T-helper 2 cell (primary cell): ENCODE results near the gene ARSB.
"Not testable (repeated sequence)": the region's sequence is repeated elsewhere in the genome, so short reads cannot be mapped to it uniquely, and the experiment has no call there.

ENCODE experiments used
- DNase-seq, 5 experiments: peaks; one replicate each; pipeline versions ENCODE4 v3.0.0 to v3.0.0-alpha.2; 2012 to 2022

The ARSB gene

DNA sequence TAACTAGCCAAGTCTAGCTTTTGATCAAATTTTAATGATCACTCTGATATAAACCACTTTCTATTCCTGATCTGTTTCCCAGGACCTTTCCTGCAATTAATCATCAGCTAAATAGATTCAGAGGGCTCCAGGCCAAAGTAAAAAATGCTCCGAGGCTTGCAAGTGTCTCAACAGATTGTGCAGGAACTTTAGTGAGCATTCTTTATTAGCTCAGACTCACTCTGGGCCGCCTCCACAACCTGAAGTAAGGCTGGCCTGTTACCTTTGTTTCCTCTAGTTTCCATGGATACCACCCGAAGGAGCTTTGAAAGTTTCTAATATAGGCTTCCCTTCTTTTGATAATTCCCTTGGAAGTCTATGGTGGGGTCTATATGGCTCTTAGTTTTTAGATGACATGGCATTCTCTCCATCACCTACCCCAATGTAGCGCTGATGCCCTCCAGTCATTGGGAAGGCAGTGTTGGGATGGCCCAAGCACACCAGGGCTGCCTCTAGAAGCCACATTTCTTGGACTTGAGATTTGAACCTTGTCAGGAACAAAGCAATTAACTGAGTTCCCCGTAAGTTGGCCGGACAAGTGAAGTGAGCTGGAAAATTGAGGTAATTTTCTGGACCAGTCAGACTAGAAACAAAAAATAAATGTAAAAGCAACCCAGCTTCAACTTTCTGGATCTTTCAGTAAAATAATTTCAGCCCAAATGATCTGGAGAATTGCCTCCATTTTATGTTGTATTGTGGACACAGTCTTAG is 238.9 kb downstream of the ARSB start:
- no peak for DNase-seq

GRCh38 chr5:78744951-78745534 is 240.1 kb downstream of the ARSB start:
- no peak for DNase-seq

- no peak for DNase-seq
Measured at GRCh38 chr5:78741019-78741418, 244.1 kb downstream of the ARSB start.

GRCh38 chr5:78738693-78739300 is 246.3 kb downstream of the ARSB start:
- no peak for DNase-seq

GRCh38 chr5:78738104-78738503 is 247.0 kb downstream of the ARSB start:
- DNase-seq: no peak

DNA sequence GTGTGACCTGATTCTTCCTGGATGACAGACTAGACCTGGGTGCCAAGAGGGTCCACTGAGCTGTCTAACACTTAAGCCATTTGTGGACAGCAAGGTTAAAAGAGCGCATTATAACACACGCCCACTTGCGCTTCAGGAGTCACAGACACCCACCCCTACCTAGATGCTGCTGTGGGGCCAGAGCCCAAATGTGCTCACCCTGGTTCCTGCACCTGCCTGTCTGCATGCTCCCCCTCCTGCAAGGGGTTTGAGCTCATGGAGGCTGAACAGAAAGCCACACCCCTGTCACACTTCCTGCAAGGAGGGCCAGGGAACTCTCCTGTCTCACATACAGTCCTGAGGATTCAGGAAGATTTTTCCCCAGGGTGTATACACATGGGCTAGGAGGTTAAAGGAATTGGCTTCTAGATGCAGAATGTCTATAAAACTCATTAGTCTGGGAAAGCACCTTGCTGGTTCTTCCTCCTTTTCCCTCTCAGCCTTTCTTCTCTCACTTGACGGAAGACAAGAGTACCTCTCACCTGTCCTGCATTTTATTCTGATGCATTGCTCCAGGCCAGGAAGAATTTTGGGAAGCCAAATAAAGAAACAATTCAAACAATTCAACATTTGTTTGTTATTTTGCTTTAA is 249.2 kb downstream of the ARSB start:
- DNase-seq: no peak

DNA sequence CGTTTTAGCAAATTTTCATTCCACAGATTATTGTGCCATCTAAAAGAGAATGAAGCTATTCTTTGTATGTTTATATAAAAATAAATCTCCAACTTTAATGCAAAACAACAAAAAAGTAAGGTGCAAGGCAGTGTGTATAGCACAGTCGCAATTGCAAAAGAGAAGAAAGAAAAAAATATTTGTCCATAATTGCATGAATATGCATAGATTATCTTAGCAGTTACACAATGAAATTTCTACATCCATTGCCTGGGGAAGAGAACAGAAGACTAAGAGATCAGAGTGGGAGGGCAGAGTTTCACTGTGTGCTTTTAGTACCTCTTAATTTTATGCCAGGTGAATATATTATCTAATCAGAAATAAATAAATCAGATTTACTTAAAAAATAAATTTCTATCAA is 250.2 kb downstream of the ARSB start:
- no peak for DNase-seq

DNA sequence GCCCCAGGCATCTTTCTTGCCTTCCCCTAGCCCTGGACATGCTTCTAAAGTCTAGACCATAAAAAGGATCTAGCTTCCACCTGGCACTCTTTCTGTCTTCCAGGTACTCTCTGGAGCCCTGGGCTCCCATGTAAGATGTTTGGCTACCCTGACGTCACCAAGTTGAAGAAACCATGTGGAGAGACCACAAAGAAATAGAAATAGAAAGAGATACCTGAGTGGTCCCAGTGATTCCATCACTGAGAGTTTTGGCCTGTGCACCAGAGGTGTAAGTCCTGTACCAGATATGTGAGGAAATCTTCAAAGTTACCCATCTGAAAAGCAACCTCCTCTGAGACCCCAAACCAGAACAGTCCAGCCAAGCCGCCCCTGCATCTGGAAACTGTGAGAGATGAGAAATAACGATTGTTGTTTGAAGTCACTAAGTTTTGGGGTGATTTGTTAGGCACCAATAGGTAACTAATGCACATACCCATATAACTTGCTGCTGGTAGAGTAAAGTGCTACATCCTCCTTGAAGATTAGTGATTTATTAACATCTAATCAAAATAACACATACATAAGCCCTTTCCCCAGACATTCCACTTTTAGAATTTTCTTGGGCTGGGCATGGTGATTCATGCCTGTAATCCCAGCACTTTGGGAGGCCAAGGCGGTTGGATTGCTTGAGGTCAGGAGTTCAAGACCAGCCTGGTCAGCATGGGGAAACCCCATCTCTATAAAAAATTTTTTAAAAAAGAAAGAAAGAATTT is 250.8 kb downstream of the ARSB start:
- no peak for DNase-seq

- DNase-seq: not testable (repeated sequence)
Measured at GRCh38 chr5:78732721-78733120, 252.4 kb downstream of the ARSB start.

DNA sequence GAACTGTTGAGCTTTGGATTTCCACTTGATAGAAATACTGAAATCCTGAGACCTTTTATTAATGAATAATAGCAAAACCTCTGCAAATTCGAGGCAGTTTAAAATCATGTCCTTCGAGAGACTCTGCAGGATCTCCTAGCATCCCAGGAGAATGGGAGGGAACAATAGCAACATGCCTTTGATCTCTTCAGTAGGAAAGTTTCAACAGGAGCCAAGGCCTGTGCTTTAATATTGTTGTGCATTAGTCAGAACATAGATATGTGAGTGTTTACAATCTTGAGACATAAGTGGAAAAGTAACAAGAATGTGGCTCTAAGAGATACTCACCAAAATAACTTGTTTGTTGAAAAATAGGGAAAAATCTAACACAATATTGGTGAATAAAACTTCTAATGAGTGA is 253.2 kb downstream of the ARSB start:
- DNase-seq: no peak

- no peak for DNase-seq
Measured at GRCh38 chr5:78730300-78731094, 254.6 kb downstream of the ARSB start.

GRCh38 chr5:78727786-78728761 is 257.0 kb downstream of the ARSB start:
- no peak for DNase-seq
